Sigmoid colon (tissue), 4 donors: ENCODE data around the gene FAM185A.
"Not testable (repeated sequence)": the region's sequence is repeated elsewhere in the genome, so short reads cannot be mapped to it uniquely, and the experiment has no call there.

Experiments used
- POLR2A ChIP-seq, 2 donors: fragments of 450-650 bp; IDR thresholded peaks; one replicate each; pipeline ENCODE4 v1.6.1; 2016; ENCODE audit warnings: antibody characterized with exemption in 2 of 2, mild to moderate bottlenecking in 2 of 2, moderate library complexity in 2 of 2
- POLR2AphosphoS5 ChIP-seq, 4 donors: sonication (generic); formaldehyde crosslinking; IDR thresholded peaks; one replicate each; pipeline ENCODE4 v1.6.1; 2017; ENCODE audit warnings: antibody characterized with exemption in 4 of 4
- TF ChIP-seq, protein P1 (sequence below), 4 experiments: fragments of 450-650 bp in 3 of 4; fragments of 200-600 bp in 1 of 4; IDR thresholded peaks; one replicate each; pipeline ENCODE4 v1.5.1; 2016 to 2019; ENCODE audit warnings: antibody characterized with exemption in 4 of 4, mild to moderate bottlenecking in 3 of 4, moderate library complexity in 2 of 4

GRCh38 chr7:102726170-102726569, 22.6 kb upstream of the FAM185A start:
- TF ChIP-seq, protein P1, sequence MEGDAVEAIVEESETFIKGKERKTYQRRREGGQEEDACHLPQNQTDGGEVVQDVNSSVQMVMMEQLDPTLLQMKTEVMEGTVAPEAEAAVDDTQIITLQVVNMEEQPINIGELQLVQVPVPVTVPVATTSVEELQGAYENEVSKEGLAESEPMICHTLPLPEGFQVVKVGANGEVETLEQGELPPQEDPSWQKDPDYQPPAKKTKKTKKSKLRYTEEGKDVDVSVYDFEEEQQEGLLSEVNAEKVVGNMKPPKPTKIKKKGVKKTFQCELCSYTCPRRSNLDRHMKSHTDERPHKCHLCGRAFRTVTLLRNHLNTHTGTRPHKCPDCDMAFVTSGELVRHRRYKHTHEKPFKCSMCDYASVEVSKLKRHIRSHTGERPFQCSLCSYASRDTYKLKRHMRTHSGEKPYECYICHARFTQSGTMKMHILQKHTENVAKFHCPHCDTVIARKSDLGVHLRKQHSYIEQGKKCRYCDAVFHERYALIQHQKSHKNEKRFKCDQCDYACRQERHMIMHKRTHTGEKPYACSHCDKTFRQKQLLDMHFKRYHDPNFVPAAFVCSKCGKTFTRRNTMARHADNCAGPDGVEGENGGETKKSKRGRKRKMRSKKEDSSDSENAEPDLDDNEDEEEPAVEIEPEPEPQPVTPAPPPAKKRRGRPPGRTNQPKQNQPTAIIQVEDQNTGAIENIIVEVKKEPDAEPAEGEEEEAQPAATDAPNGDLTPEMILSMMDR (IDR thresholded peaks at IDR 0.05): not testable (repeated sequence)
- TF ChIP-seq POLR2A, POLR2AphosphoS5 (IDR thresholded peaks at IDR 0.05): not testable (repeated sequence)
